Measurements from ENCODE around the gene PROSER2.

- TF ChIP-seq CTCF (optimal IDR thresholded peaks at IDR 0.05 in 1 of 3, IDR thresholded peaks at IDR 0.05 in 1 of 3, conservative IDR thresholded peaks at IDR 0.05 in 1 of 3; ENCODE audit: extremely low read depth in 1 of 3, insufficient read depth in 2 of 3, low read length in 3 of 3) (peak in 2 of 3 experiments; percentile 20 to 52), EZH2 (IDR thresholded peaks at IDR 0.05; ENCODE audit: low read length) (no peak)
These were observed 57.2 kb downstream of the PROSER2 start for GRCh38 chr10:11880151-11881029.
